HepG2 (cell line): ENCODE measurements around the gene RRAGA. TPM values are rescaled to one million over a fixed set of nuclear protein-coding genes. Genes with fewer than 3 reads are reported as not detected.

Experiments used
- AHR ChIP-seq: IDR thresholded peaks from 2 replicates; pipeline ENCODE4 v1.6.1; 2018; ENCODE audit warnings: missing genetic modification reagents, missing compliant biosample characterization
- ARNT ChIP-seq: fragments of 450-650 bp; IDR thresholded peaks from 2 replicates; pipeline ENCODE4 v1.6.1; 2017
- ASH2L ChIP-seq: fragments of 300-600, 200-600 bp; sonication (generic); IDR thresholded peaks from 2 replicates; pipeline ENCODE4 v1.7.0; 2017; ENCODE audit warnings: low read depth, mild to moderate bottlenecking, moderate library complexity, mixed read lengths, low read length; ENCODE audit not compliant: insufficient read length
- FOXP4 ChIP-seq: sonication (generic); formaldehyde crosslinking; IDR thresholded peaks from 2 replicates; pipeline ENCODE4 v1.4.0; 2020; ENCODE audit warnings: missing genetic modification reagents
- HOXA3 ChIP-seq: sonication (generic); formaldehyde crosslinking; IDR thresholded peaks from 2 replicates; pipeline ENCODE4 v1.5.0; 2020; ENCODE audit warnings: missing genetic modification reagents
- MAF1 ChIP-seq: sonication (generic); formaldehyde crosslinking; IDR thresholded peaks from 2 replicates; pipeline ENCODE4 v1.5.0; 2020; ENCODE audit warnings: missing genetic modification reagents, borderline replicate concordance
- MYPOP ChIP-seq: sonication (generic); formaldehyde crosslinking; IDR thresholded peaks from 2 replicates; pipeline ENCODE4 v1.8.1; 2023; ENCODE audit warnings: mild to moderate bottlenecking, moderate library complexity, missing genetic modification reagents
- NCOA2 ChIP-seq: sonication (generic); formaldehyde crosslinking; IDR thresholded peaks from 2 replicates; pipeline ENCODE4 v1.8.0; 2022; ENCODE audit warnings: inconsistent platforms
- NFE2 ChIP-seq: sonication (generic); formaldehyde crosslinking; IDR thresholded peaks from 2 replicates; pipeline ENCODE4 v1.4.0; 2020; ENCODE audit warnings: missing genetic modification reagents
- PHF8 ChIP-seq: sonication (generic); formaldehyde crosslinking; IDR thresholded peaks from 2 replicates; pipeline ENCODE4 v1.5.0; 2020; ENCODE audit warnings: missing genetic modification reagents
- PPARG ChIP-seq: conservative IDR thresholded peaks from 2 replicates; pipeline ENCODE4 v1.6.1; 2016; ENCODE audit warnings: missing biosample characterization, missing genetic modification reagents
- SOX6 ChIP-seq, 2 experiments: fragments of 450-650 bp in 1 of 2; sonication (generic) in 1 of 2; formaldehyde crosslinking in 1 of 2; IDR thresholded peaks; 2 replicates each; pipeline versions ENCODE4 v1.4.0 to v1.6.1; 2017 to 2020; ENCODE audit warnings: antibody characterized with exemption in 1 of 2, mild to moderate bottlenecking in 1 of 2, missing genetic modification reagents in 1 of 2
- ZBTB2 ChIP-seq: sonication (generic); formaldehyde crosslinking; IDR thresholded peaks from 2 replicates; pipeline ENCODE4 v1.8.0; 2022; ENCODE audit warnings: low read depth, missing genetic modification reagents
- ZBTB33 ChIP-seq: sonication (generic); formaldehyde crosslinking; IDR thresholded peaks from 2 replicates; pipeline ENCODE4 v1.4.0; 2020; ENCODE audit warnings: missing genetic modification reagents
- ZBTB34 ChIP-seq: sonication (generic); formaldehyde crosslinking; IDR thresholded peaks from 2 replicates; pipeline ENCODE4 v1.8.0; 2022; ENCODE audit warnings: mild to moderate bottlenecking, missing genetic modification reagents
- ZNF354B ChIP-seq: sonication (generic); formaldehyde crosslinking; IDR thresholded peaks from 2 replicates; pipeline ENCODE4 v1.8.0; 2022; ENCODE audit warnings: mild to moderate bottlenecking, missing genetic modification reagents
- ZNF496 ChIP-seq: sonication (generic); formaldehyde crosslinking; IDR thresholded peaks from 2 replicates; pipeline ENCODE4 v1.8.1; 2023; ENCODE audit warnings: mild to moderate bottlenecking, moderate library complexity, missing genetic modification reagents; ENCODE audit not compliant: insufficient replicate concordance
- ZNF501 ChIP-seq: sonication (generic); formaldehyde crosslinking; IDR thresholded peaks from 2 replicates; pipeline ENCODE4 v1.5.1; 2020; ENCODE audit warnings: mild to moderate bottlenecking, moderate library complexity, missing genetic modification reagents
- ZNF577 ChIP-seq: sonication (generic); formaldehyde crosslinking; IDR thresholded peaks from 2 replicates; pipeline ENCODE4 v1.4.0; 2020; ENCODE audit warnings: mild to moderate bottlenecking, low read depth, missing genetic modification reagents, borderline replicate concordance
- ZNF670 ChIP-seq: sonication (generic); formaldehyde crosslinking; IDR thresholded peaks from 2 replicates; pipeline ENCODE4 v1.8.0; 2022; ENCODE audit warnings: mild to moderate bottlenecking, missing genetic modification reagents, borderline replicate concordance
- polyA plus RNA-seq, 8 experiments: library from polyadenylated mRNA; depleted of rRNA in 3 of 8; stranded (reverse) in 7 of 8; unstranded in 1 of 8; fragments of >200 nt; fragmentation: Illumina TruSeq in 4 of 8; extraction: Trizol in 4 of 8; gene quantifications; 2 replicates each; pipeline versions ENCODE4 v1.2.1 to v1.2.3, GENCODE V29; 2011 to 2016; ENCODE audit warnings: low read depth in 4 of 8, missing spikeins in 1 of 8, mixed read lengths in 1 of 8; ENCODE audit not compliant: insufficient read depth in 1 of 8
- total RNA-seq, 5 experiments: library from RNA; depleted of rRNA; stranded (reverse); fragments of >200 nt; fragmentation: Illumina TruSeq; extraction: Trizol; gene quantifications; 2 replicates each; pipeline ENCODE4 v1.2.3, GENCODE V29; 2016; ENCODE audit warnings: low read depth in 1 of 5

RRAGA gene
- total and polyA plus RNA-seq, 2 of the 13 experiments (the other 11 are each of a cell fraction or from before 2014, with no cell fraction given): 37.5 to 118 TPM

- TF ChIP-seq FOXP4 (CRISPR knock-in tag) (peak; percentile 66), NFE2 (CRISPR knock-in tag) (no peak), NCOA2 (CRISPR knock-in tag) (peak; percentile 63), ZNF496 (CRISPR knock-in tag) (no peak), ZBTB34 (CRISPR knock-in tag) (peak; percentile 68; the same call in 1 of the 2 replicates), MAF1 (CRISPR knock-in tag) (peak; percentile 39; the same call in 1 of the 2 replicates), PPARG (CRISPR knock-in tag) (0 out of 2 replicates have a peak, but pooled peaks have one; percentile 12), ZBTB2 (CRISPR knock-in tag) (peak; percentile 85), ASH2L (peak; percentile 96), HOXA3 (CRISPR knock-in tag) (peak; percentile 92), ZNF501 (CRISPR knock-in tag) (peak; percentile 92), ARNT (no peak), MYPOP (CRISPR knock-in tag) (peak; percentile 67; the same call in 1 of the 2 replicates), ZBTB33 (peak; percentile 44; the same call in 1 of the 2 replicates), AHR (CRISPR knock-in tag) (no peak), SOX6 (IDR thresholded peaks at IDR 0.05) (no peak), SOX6 (CRISPR knock-in tag; IDR thresholded peaks at IDR 0.05) (peak; percentile 88), ZNF577 (CRISPR knock-in tag) (no peak), ZNF670 (CRISPR knock-in tag) (peak; percentile 93; the same call in 1 of the 2 replicates), ZNF354B (CRISPR knock-in tag) (0 out of 2 replicates have a peak, but pooled peaks have one; percentile 42), PHF8 (CRISPR knock-in tag) (peak; percentile 89)
These were observed at the start of gene RRAGA (continued) for GRCh38 chr9:19048966-19049916.
